Non-pigmented ciliary epithelial cell (primary cell): ENCODE measurements around the gene SNX1.

ENCODE experiments used
- DNase-seq: peaks from one replicate; pipeline ENCODE4 v3.0.0-alpha.2; 2010; ENCODE audit warnings: low read depth

The SNX1 gene

GRCh38 chr15:64148168-64148567 lies 52.4 kb downstream of the SNX1 start:
- no peak for DNase-seq

GRCh38 chr15:64148581-64148980 lies 52.8 kb downstream of the SNX1 start:
- DNase-seq, result no peak

GRCh38 chr15:64149424-64149823 lies 53.6 kb downstream of the SNX1 start:
- no peak for DNase-seq

- no peak for DNase-seq
These were observed 54.3 kb downstream of the SNX1 start for GRCh38 chr15:64149893-64150578.

GRCh38 chr15:64151727-64152506 lies 56.1 kb downstream of the SNX1 start, which contains the start of gene SNX22:
Gene SNX22 (plus strand): TSS chr15:64151731. CDS start chr15:64151776, 45 bp downstream.
- no peak for DNase-seq

GRCh38 chr15:64152507-64153387 lies 57.0 kb downstream of the SNX1 start:
- DNase-seq, result no peak

- peak; percentile 42 for DNase-seq
These were observed 57.9 kb downstream of the SNX1 start for GRCh38 chr15:64153480-64154367.

GRCh38 chr15:64155802-64156651 lies 60.2 kb downstream of the SNX1 start:
- no peak for DNase-seq

GRCh38 chr15:64156652-64157331 lies 61.0 kb downstream of the SNX1 start:
- no peak for DNase-seq

GRCh38 chr15:64157599-64158125 lies 61.9 kb downstream of the SNX1 start:
- DNase-seq, result no peak

GRCh38 chr15:64158363-64159134 lies 62.8 kb downstream of the SNX1 start:
- no peak for DNase-seq

- DNase-seq, result no peak
These were observed 66.1 kb downstream of the SNX1 start for GRCh38 chr15:64161688-64162477.

GRCh38 chr15:64162478-64162868 lies 66.7 kb downstream of the SNX1 start:
- DNase-seq, result no peak

- peak; percentile 84 for DNase-seq
These were observed 67.3 kb downstream of the SNX1 start, which contains the start of gene PPIB for GRCh38 chr15:64162869-64163658. Gene PPIB (minus strand): TSS chr15:64163022. CDS start chr15:64162986, 36 bp downstream.

GRCh38 chr15:64163659-64164362 lies 68.0 kb downstream of the SNX1 start:
- no peak for DNase-seq

- DNase-seq, result no peak
These were observed 68.7 kb downstream of the SNX1 start for GRCh38 chr15:64164436-64164835.
